OCI-LY1 (cell line): Measurements from ENCODE around the gene FCN1.

Experiments
- EZH2 ChIP-seq: fragments of 200-600 bp; sonication (generic), shearing (Covaris generic); IDR thresholded peaks from 2 replicates; pipeline ENCODE4 v1.8.0; 2017; ENCODE audit warnings: borderline replicate concordance, mixed run types, mild to moderate bottlenecking, antibody characterized with exemption, low read length, moderate library complexity, mixed read lengths
- TF ChIP-seq, protein P1 (sequence below): fragments of 200-600 bp; sonication (generic), shearing (Covaris generic); IDR thresholded peaks from 2 replicates; pipeline ENCODE4 v1.5.1; 2017; ENCODE audit warnings: mild to moderate bottlenecking, antibody characterized with exemption, low read length, moderate library complexity, mixed read lengths

DNA sequence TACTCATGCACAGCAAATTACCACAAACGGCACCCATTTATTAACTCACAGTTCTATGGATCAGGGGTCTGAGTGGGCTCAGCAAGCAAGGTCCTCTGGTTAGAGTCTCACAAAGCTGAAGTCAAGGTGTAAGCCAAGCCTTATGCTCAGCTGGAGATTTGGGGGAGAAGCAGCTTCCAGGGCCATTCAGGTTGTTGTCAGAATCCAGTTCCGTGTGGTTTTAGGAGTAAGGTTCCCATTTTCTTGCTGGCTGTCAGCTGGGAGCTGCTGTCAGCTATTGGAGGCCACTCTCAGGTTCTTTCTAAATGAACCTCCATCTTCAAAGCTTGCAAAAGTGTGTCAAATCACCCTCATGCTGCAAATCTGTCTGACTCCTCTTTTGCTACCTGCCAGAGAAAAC, 19.4 kb downstream of the FCN1 start:
- TF ChIP-seq, protein P1, sequence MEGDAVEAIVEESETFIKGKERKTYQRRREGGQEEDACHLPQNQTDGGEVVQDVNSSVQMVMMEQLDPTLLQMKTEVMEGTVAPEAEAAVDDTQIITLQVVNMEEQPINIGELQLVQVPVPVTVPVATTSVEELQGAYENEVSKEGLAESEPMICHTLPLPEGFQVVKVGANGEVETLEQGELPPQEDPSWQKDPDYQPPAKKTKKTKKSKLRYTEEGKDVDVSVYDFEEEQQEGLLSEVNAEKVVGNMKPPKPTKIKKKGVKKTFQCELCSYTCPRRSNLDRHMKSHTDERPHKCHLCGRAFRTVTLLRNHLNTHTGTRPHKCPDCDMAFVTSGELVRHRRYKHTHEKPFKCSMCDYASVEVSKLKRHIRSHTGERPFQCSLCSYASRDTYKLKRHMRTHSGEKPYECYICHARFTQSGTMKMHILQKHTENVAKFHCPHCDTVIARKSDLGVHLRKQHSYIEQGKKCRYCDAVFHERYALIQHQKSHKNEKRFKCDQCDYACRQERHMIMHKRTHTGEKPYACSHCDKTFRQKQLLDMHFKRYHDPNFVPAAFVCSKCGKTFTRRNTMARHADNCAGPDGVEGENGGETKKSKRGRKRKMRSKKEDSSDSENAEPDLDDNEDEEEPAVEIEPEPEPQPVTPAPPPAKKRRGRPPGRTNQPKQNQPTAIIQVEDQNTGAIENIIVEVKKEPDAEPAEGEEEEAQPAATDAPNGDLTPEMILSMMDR: no peak
- TF ChIP-seq EZH2: no peak
